22Rv1 (cell line): ENCODE results near the gene EVC.
A peak's percentile ranks its signal among the peaks of the same experiment; 100 is the strongest.

Experiments
- H3K27ac ChIP-seq: fragments of 450-650 bp; 2 replicates; pipeline ENCODE4 v1.5.1; 2017
- ZFX ChIP-seq: fragments of 450-650 bp; IDR thresholded peaks from 2 replicates; pipeline ENCODE4 v1.6.1; 2017; ENCODE audit warnings: antibody characterized with exemption, borderline replicate concordance
- TF ChIP-seq, protein P1 (sequence below): fragments of 450-650 bp; IDR thresholded peaks from 2 replicates; pipeline ENCODE4 v1.5.1; 2017; ENCODE audit warnings: mild to moderate bottlenecking

The EVC gene

DNA sequence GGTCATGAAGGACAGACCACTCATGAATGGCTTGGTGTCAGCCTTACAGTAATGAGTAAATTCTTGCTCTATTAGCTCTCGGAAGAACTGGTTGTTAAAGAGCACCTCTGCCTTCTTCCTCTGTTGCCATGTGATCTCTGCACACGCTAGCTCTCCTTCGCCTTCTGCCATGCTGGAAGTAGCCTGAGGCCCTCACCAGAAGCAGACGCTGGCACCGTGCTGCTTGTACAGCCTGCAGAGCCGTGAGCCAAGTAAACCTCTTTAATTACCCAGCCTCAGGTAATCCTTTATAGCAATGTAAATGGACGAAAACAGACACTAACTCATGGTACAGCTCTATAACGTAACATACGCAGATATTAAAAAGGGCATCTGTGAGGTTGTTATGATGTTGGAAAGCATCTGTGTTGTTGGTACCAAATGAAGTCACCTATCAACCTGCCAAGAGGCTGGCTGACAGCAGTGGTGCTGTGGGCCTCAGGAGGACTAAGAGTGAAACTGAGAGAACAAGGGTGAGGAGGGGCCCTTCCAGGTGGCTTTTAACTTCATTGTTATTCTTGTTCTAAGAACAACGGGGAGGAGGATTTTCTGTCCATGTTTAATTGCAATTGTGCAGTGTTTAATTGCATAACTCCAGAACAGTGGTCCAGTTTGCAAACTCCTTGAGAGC lies 112.7 kb downstream of the EVC start:
- TF ChIP-seq, protein P1, sequence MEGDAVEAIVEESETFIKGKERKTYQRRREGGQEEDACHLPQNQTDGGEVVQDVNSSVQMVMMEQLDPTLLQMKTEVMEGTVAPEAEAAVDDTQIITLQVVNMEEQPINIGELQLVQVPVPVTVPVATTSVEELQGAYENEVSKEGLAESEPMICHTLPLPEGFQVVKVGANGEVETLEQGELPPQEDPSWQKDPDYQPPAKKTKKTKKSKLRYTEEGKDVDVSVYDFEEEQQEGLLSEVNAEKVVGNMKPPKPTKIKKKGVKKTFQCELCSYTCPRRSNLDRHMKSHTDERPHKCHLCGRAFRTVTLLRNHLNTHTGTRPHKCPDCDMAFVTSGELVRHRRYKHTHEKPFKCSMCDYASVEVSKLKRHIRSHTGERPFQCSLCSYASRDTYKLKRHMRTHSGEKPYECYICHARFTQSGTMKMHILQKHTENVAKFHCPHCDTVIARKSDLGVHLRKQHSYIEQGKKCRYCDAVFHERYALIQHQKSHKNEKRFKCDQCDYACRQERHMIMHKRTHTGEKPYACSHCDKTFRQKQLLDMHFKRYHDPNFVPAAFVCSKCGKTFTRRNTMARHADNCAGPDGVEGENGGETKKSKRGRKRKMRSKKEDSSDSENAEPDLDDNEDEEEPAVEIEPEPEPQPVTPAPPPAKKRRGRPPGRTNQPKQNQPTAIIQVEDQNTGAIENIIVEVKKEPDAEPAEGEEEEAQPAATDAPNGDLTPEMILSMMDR: no peak
- TF ChIP-seq ZFX: no peak
- no peak overlapping the region for H3K27ac ChIP-seq

DNA sequence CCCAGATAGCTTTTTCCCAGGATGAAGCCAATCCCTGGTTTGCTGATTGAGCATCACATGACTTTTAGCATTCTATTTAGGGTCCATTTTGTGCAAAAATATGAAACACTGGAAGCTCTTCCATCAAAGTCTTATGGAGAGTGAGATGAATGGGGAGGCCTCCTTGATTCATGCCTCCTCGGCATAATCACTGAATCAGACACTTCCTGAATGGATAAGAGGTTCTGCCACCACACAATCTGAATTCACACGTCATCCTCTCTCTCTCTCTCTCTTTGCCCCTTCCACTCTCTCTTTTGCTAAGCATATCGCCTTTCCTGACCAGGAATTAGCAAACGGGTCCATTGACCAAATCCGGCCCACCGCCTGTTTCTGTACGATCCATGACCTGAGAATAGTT lies 113.2 kb downstream of the EVC start:
- TF ChIP-seq, protein P1: no peak
- no peak for TF ChIP-seq ZFX
- no peak overlapping the region for H3K27ac ChIP-seq

DNA sequence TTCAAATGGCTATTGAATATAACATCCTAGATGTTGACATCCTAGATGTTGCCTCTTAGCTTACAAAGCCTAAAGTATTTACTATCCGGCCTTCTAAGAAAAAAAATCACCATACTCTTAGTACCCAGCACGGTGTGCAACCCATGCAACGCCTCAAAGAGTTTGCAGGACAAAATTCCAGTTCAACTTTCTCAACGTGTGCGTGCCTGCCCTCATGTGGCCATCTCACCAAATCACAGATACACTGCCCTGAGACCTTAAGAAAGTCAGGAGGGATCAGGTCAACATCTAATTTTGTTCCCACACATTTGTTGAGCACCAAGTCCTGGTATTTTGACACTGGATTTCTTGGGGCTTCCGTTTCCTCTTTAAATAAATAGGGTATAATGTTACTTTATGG lies 113.6 kb downstream of the EVC start:
- no peak for TF ChIP-seq ZFX
- TF ChIP-seq, protein P1: peak; percentile 65

DNA sequence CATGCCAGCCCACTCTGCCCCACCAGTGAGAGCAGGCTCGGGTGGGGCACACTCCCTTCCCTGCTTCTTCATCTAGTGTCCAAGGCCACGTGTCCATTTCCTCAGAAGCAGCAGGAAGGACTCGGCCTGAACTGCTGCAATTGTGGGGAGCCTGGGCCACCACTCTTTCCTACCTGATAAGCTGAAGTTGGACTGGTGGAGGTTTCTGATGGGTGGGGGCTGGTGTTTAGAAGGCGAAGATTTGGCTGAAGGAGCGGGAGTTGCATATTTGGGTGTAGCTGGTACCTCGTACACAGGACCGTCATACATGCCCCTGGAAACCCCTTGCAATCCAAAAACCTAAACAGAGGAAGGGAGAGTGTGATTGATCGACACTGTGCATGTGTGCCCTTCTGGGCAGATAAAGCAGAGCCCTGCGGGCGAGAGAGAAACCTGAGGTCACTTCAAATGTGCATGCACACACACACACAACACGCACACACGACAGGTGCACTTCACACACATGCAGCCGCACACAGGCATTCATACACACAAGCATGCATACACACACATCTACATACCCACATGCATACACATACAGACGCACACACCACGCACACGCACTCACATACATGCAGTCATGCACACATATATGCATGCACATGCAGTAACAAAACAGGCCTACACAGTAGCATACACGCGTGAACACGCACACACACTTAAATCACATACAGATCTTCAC lies 114.5 kb downstream of the EVC start:
- no peak for TF ChIP-seq ZFX
- TF ChIP-seq, protein P1: no peak
- H3K27ac ChIP-seq: no peak overlapping the region

More for the DNA sequence above, 113.6 kb downstream of the EVC start:
- no peak overlapping the region for H3K27ac ChIP-seq

DNA sequence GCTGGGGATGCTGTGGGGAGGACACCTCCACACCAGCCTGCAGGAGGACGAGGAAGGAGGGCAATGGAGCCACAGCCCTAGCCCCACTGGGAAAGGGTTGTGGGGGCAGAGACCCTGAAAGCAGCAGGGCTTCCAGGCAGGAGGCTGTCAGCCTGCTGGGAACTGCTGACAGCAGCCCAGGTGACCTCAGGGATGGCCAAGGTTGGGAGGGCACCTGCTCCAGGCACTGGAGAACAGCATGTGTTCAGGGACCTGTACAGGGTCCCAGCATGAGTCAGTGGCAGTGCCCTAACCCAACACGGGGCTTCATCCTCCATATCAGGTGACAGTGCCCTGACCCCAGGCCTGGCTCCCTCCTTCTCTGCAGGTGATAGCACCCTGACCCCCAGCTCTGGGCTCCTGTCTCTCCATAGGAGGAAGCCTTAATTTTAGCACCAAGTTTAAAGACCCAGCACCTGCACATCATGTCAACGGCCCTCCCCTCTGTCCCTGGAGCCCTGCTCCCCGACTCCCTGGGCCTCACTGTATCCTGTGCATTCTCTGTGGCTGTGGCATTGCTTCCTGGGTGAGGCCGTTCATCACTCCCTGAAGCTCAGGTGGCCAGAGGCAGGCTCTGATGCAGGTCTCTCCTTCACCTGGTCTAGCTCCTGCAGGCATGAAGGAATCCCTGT lies 115.6 kb downstream of the EVC start:
- no peak for TF ChIP-seq ZFX
- TF ChIP-seq, protein P1: no peak
- H3K27ac ChIP-seq: no peak overlapping the region

DNA sequence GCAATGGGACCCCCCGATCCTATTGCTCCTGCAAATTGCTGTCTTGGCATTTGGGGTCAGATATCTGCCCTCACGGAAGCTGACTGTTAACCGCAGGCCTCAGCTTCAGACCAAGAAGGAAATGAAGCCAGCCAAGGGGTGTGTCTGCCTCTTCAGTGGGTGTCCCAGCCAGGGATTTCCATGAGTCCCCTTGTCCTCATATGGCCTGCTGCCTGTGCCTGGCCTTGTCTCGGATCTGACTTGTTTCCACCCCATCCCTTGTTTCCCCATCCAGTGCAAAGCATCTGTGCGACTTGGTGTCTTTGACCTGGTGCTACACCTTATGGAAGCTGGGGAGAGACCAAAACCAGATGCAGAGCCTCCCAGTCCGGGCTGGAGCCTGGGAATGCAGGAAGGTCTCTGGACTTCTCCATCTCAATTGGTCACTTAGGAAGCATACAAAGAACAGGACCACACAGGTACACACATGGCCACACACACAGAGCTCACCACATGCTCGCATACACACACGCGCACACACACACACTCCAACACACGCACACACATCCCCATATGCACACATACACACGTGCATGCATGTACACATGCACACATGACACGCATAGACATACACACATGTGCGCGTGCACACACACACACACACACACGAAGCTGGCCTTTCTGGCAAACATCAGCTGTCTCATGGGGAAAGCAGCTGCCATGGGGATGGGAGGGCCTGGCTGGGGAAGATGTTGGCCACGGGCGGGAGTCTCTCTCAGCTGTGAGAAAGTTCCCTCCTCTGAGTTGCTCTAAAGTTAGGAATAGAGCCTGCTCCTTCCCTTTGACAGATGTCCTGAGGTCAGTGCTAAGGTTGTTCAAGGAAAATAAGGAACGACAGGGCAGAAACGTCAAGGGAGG lies 116.4 kb downstream of the EVC start:
- H3K27ac ChIP-seq: no peak overlapping the region
- TF ChIP-seq, protein P1: no peak
- TF ChIP-seq ZFX: no peak
